Measurements from ENCODE around the gene RAP1A.

The RAP1A gene

DNA sequence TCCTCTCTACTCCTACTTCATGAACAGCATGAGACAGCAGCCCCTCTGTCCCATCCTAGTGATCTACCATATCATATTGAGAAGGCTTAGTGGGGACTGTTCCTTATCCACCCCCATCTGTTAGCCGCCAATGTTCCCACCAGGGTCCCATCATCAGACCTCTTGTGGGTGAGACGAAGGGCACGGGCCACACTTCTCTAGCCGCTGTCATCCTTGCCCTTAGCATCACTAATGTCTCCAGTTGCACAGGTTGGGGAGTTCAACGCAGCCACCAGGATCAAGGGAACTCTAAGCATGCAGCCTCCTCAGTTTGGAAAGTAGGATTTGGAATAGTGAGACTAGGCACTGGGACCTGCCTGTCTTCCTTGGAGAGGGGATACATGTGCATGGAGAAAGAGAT lies 99.5 kb downstream of the RAP1A start:
- no peak for DNase-seq (ENCODE audit: low read depth, low spot score)
- H3K4me3 ChIP-seq (ENCODE audit: low read depth, low read length) = no peak overlapping the region
- TF ChIP-seq, protein P1, sequence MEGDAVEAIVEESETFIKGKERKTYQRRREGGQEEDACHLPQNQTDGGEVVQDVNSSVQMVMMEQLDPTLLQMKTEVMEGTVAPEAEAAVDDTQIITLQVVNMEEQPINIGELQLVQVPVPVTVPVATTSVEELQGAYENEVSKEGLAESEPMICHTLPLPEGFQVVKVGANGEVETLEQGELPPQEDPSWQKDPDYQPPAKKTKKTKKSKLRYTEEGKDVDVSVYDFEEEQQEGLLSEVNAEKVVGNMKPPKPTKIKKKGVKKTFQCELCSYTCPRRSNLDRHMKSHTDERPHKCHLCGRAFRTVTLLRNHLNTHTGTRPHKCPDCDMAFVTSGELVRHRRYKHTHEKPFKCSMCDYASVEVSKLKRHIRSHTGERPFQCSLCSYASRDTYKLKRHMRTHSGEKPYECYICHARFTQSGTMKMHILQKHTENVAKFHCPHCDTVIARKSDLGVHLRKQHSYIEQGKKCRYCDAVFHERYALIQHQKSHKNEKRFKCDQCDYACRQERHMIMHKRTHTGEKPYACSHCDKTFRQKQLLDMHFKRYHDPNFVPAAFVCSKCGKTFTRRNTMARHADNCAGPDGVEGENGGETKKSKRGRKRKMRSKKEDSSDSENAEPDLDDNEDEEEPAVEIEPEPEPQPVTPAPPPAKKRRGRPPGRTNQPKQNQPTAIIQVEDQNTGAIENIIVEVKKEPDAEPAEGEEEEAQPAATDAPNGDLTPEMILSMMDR (IDR thresholded peaks at IDR 0.05; ENCODE audit: low read depth, low read length) = no peak
- in situ Hi-C loops (cut with HindIII; ENCODE audit: low sequenced_read_pairs) = no loop called here

DNA sequence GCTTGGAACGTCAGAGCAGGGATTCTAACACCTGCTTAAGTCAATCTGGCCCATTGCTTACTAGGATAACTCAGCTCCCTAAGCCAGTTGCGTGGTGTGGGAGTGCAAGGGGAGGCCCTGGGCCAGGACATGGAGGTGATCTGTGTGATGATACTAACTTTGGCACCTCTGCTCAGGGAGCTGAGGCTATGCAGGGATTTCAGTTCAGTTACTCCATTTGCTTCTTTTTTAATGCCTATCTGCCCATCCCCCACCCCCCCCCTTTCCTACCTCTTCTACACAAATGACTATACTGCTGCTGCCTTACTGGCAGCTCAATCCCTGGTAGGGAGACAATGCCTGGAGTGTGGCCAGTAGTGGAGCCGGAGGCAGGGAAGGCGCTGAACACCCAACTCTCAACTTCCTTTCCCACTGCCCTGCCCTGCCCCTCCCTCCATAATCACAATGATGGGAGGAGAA lies 100.1 kb downstream of the RAP1A start:
- DNase-seq (ENCODE audit: low read depth, low spot score) = no peak
- H3K4me3 ChIP-seq (ENCODE audit: low read depth, low read length) = no peak overlapping the region
- TF ChIP-seq, protein P1 (IDR thresholded peaks at IDR 0.05; ENCODE audit: low read depth, low read length) = no peak
- in situ Hi-C loops (cut with HindIII; ENCODE audit: low sequenced_read_pairs) = no loop called here

DNA sequence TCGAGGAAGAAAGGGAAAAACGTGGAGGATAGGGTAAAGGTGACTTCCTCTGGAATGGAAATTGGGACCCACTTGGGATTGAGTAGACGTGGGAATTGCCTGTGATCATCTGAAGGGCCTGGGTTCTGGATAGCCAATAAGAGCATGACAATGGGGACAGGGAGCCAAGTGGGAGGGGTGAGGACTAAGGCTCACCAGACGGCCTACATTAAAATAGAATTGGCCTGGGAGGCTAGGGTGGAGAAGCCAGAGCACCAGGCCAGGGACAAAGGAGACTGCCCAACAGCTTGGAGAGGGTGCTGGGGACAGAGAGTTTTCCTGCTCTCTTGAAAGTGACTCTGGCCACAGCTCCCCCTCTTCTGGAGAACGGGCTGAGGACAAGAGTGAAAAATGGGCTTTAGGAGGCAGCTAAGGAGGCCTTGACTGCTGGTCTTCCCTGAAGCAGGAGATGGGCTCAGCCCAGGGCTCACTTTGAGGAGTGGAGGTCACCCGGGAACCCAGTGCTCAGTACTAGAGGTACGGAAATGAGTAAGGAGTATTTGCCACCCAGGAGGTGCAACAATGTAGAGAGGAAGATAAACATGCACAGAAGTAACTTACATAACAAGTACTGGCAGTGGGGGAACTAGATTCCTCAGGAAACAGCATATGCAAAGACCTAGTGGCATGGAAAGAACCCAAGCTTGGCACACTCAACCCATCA lies 100.8 kb downstream of the RAP1A start:
- DNase-seq (ENCODE audit: low read depth, low spot score) = no peak
- TF ChIP-seq, protein P1 (IDR thresholded peaks at IDR 0.05; ENCODE audit: low read depth, low read length) = no peak
- no peak overlapping the region for H3K4me3 ChIP-seq (ENCODE audit: low read depth, low read length)
- in situ Hi-C loops (cut with HindIII; ENCODE audit: low sequenced_read_pairs) = no loop called here

DNA sequence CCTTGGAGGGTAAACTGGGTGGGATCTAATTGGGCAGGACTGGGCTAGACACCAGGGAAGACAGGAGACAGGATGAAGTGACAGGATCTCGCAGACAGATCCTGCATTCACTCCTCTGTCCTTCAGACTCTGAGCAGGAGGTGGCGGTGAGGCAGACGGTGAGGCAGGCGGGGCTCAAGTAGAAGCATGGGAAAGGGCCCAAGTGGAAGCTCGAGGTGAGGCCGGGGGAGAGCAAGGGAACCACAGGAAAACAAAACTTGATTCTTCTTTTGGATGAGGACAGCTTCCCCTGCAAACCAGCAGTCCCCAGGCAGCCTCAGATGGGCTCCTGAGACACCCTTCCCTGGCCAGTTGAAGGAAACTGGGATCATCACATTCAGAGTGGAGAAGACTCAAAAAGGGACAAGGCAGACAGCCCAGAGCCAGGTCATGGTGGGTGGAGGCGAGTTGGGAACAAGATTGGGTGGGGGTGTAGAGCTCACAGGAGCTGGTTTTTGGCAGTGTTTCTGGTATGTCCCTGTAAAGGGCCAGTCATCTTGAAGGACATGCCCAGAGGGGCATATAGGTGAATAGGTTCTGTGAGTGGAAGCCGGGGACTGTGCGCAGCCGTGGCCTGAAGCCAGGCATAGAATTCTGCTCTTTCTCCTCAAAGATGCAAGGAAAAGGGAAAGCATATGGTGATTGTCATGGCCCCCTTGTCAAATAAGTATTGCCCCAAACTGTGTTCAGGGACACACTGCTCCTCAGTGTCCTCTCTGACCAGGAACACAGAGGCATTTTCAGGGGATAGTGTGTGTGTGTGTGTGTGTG lies 101.6 kb downstream of the RAP1A start:
- H3K4me3 ChIP-seq (ENCODE audit: low read depth, low read length) = no peak overlapping the region
- no peak for DNase-seq (ENCODE audit: low read depth, low spot score)
- in situ Hi-C loops (cut with HindIII; ENCODE audit: low sequenced_read_pairs) = no loop called here
- TF ChIP-seq, protein P1 (IDR thresholded peaks at IDR 0.05; ENCODE audit: low read depth, low read length) = no peak

DNA sequence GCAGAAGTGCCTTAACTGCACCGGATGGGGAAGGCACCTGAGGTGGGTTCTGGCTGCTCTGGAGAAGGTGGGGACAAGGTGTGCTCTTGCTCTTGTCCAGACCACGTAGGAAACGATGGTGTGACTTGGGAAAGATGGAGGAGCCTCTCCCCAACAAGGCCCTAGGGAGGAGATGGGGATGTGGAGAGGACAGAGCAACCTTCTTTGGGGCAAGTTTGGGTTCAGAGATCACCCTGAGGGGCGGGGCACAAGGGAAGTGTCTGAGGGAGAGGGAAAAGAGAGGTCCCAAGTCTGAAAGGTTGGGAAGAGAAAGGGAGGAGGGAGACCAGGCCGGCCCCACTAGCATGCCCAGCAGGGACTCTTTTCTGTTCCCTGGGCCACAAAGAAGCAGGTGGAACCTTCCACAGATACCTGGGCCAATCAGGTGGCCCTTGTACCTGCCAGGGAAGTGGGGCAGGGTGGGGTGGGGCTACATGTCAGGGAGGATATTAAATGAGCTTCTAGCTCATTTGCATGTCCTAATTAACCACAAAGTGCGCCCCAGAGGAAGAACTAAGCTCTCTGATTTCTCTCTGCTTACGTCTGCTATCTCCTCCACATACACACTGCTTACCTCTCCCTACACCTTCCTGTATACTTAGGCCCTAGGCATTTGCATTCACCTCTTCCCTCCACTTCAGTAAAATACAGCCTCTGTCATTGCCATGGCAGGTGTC lies 103.7 kb downstream of the RAP1A start:
- no peak for DNase-seq (ENCODE audit: low read depth, low spot score)
- TF ChIP-seq, protein P1 (IDR thresholded peaks at IDR 0.05; ENCODE audit: low read depth, low read length) = no peak
- in situ Hi-C loops (cut with HindIII; ENCODE audit: low sequenced_read_pairs) = no loop called here
- H3K4me3 ChIP-seq (ENCODE audit: low read depth, low read length) = no peak overlapping the region

DNA sequence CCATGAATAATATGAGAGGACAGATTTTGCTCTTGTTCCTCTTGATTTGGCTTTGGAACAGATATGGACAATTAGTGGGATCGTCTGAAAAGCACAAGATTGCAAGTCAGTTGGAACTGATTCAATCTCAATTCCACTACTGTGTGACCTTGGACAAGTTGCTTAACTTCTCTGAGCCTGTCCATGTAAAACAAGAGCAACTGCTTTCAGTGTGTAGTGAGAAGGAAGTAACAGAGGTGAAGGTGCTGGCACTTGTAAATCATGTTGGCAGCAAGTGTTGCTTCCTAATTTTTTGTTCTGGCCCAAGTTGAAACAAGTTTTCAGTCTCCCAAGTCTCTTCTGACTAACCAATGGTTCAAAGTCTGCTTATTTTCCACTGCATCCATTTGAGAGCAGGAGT lies 104.3 kb downstream of the RAP1A start:
- in situ Hi-C loops (cut with HindIII; ENCODE audit: low sequenced_read_pairs) = no loop called here
- DNase-seq (ENCODE audit: low read depth, low spot score) = no peak
- H3K4me3 ChIP-seq (ENCODE audit: low read depth, low read length) = no peak overlapping the region
- TF ChIP-seq, protein P1 (IDR thresholded peaks at IDR 0.05; ENCODE audit: low read depth, low read length) = no peak
